Transverse colon (tissue), 4 donors: Measurements from ENCODE around the gene CCL1. TPM values are rescaled to one million over a fixed set of nuclear protein-coding genes. Genes with fewer than 3 reads are reported as not detected.

ENCODE experiments used
- DNase-seq: peaks from one replicate; pipeline ENCODE4 v3.0.0-alpha.2; 2019
- H3K27ac ChIP-seq, 4 donors: fragments of 200-600 bp; sonication (generic); 2 replicates each; pipeline ENCODE4 v1.5.1; 2016 to 2018; ENCODE audit warnings: inconsistent platforms in 4 of 4
- H3K27me3 ChIP-seq: fragments of 200-600 bp; sonication (generic); 2 replicates; pipeline ENCODE4 v1.5.1; 2017; ENCODE audit warnings: inconsistent platforms
- H3K36me3 ChIP-seq, 4 donors: fragments of 200-600 bp; sonication (generic); 2 replicates each; pipeline ENCODE4 v1.5.1; 2017 to 2019; ENCODE audit warnings: inconsistent platforms in 4 of 4
- H3K4me1 ChIP-seq, 4 donors: fragments of 200-600 bp; sonication (generic); 2 replicates each; pipeline ENCODE4 v1.5.1; 2017 to 2020; ENCODE audit warnings: inconsistent platforms in 4 of 4
- H3K4me3 ChIP-seq, 4 donors: fragments of 200-600 bp; sonication (generic); 1 replicate in 1 of 4; 2 replicates in 3 of 4; pipeline versions ENCODE4 v1.5.1 to v1.6.1; 2017 to 2019; ENCODE audit warnings: inconsistent platforms in 4 of 4
- H3K9me3 ChIP-seq, 2 donors: fragments of 200-600 bp; sonication (generic); 2 replicates each; pipeline ENCODE4 v1.5.1; 2017 to 2019; ENCODE audit warnings: inconsistent platforms in 2 of 2
- CTCF ChIP-seq, 5 experiments: fragments of 200-600 bp in 3 of 5; fragments of 450-650 bp in 2 of 5; sonication (generic) in 3 of 5; IDR thresholded peaks; 1 replicate in 2 of 5; 2 replicates in 3 of 5; pipeline ENCODE4 v1.5.1; 2016 to 2017; ENCODE audit warnings: antibody characterized with exemption in 5 of 5, inconsistent platforms in 3 of 5, mild to moderate bottlenecking in 2 of 5, moderate library complexity in 1 of 5
- EP300 ChIP-seq: sonication (generic); formaldehyde crosslinking; IDR thresholded peaks from one replicate; pipeline ENCODE4 v1.6.1; 2017; ENCODE audit warnings: antibody characterized with exemption, low read depth
- POLR2A ChIP-seq: fragments of 450-650 bp; IDR thresholded peaks from one replicate; pipeline ENCODE4 v1.6.1; 2016; ENCODE audit warnings: antibody characterized with exemption, mild to moderate bottlenecking, moderate library complexity
- POLR2AphosphoS5 ChIP-seq, 3 donors: sonication (generic); formaldehyde crosslinking; IDR thresholded peaks; one replicate each; pipeline ENCODE4 v1.6.1; 2016; ENCODE audit warnings: antibody characterized with exemption in 3 of 3
- WGBS, 2 donors: methylation state at CpG; one replicate each; pipeline ENCODE4 v1.1.5; 2018; ENCODE audit warnings: low coverage in 1 of 2; 5-methylcytosine and 5-hydroxymethylcytosine counted together
- in situ Hi-C, 4 donors: fragments of 200-750 bp; cut with MboI; loops; one replicate each; pipeline versions ENCODE4 v1.15.0 to v1.15.1; 2017; ENCODE audit warnings: low sequenced_read_pairs in 3 of 4, low pct_ligation_motif_present in 1 of 4, low pct_unique_long_range_greater_than_20kb in 1 of 4
- intact Hi-C: fragments of 100-400 bp; cut with DNase I; formaldehyde crosslinking; loops from one replicate; pipeline ENCODE4 v1.15.1; 2023; ENCODE audit warnings: low total_unique reads
- total RNA-seq, 4 donors: library from RNA; depleted of rRNA; stranded (reverse); fragments of >200 nt; gene quantifications; one replicate each; pipeline ENCODE4 v1.1.0, GENCODE V29; 2016

Gene CCL1
- total RNA-seq, 4 donors from 2014 or later = not detected

GRCh38 chr17:34400301-34400931 lies 37.4 kb upstream of the CCL1 start:
- H3K4me3 ChIP-seq = no peak overlapping the region
- no peaks in the 10 kb centered on the region for H3K9me3 ChIP-seq
- H3K36me3 ChIP-seq = no peaks in the 10 kb centered on the region
- no peak for TF ChIP-seq CTCF (IDR thresholded peaks at IDR 0.05)
- in situ Hi-C loops = loop anchor here in 3 of 4 donors (25.0 kb wide), 3 partner anchors 237 to 1137 kb away; partner anchors contain the start of genes NLE1 (in 1 of the 3), SLFN12L (in 1 of the 3) and UNC45B (in 1 of the 3)
- no peak overlapping the region for H3K27ac ChIP-seq
- H3K4me1 ChIP-seq = no peaks in the 10 kb centered on the region
- intact Hi-C loops = no loop called here
- H3K27me3 ChIP-seq = no peaks in the 10 kb centered on the region
- DNase-seq = no peak
- WGBS, 2 donors = 66 to 77% methylated on average over 7 to 10 of the region's 10 CpGs

- Histone ChIP-seq H3K9me3 (no peaks in the 10 kb centered on the region), H3K4me3 (no peak overlapping the region), H3K4me1 (no peaks in the 10 kb centered on the region), H3K27me3 (no peaks in the 10 kb centered on the region), H3K27ac (no peak overlapping the region), H3K36me3 (no peaks in the 10 kb centered on the region)
- WGBS, 2 donors = 44 to 56% methylated on average over 1 of the region's 1 CpG
- TF ChIP-seq CTCF (IDR thresholded peaks at IDR 0.05) (no peak), EP300 (no peak)
- DNase-seq = no peak
- in situ Hi-C loops = loop anchor here in 3 of 4 donors (25.0 kb wide), 3 partner anchors 238 to 1138 kb away; partner anchors contain the start of genes NLE1 (in 1 of the 3), SLFN12L (in 1 of the 3) and UNC45B (in 1 of the 3)
- intact Hi-C loops = no loop called here
Observed at GRCh38 chr17:34399725-34400124, 36.7 kb upstream of the CCL1 start.

GRCh38 chr17:34398990-34399389 lies 36.0 kb upstream of the CCL1 start:
- Histone ChIP-seq H3K36me3 (no peaks in the 10 kb centered on the region), H3K4me3 (no peak overlapping the region), H3K27me3 (no peaks in the 10 kb centered on the region), H3K4me1 (no peaks in the 10 kb centered on the region), H3K9me3 (no peaks in the 10 kb centered on the region), H3K27ac (no peak overlapping the region)
- DNase-seq = no peak
- in situ Hi-C loops = no loop called here
- intact Hi-C loops = no loop called here
- TF ChIP-seq POLR2A (no peak), EP300 (no peak), CTCF (IDR thresholded peaks at IDR 0.05) (no peak), POLR2AphosphoS5 (IDR thresholded peaks at IDR 0.05) (no peak)
- 45 to 62% methylated on average over 2 of the region's 2 CpGs for WGBS, 2 donors

- intact Hi-C loops = no loop called here
- Histone ChIP-seq H3K4me1 (no peaks in the 10 kb centered on the region), H3K4me3 (no peak overlapping the region), H3K9me3 (no peaks in the 10 kb centered on the region), H3K27me3 (no peaks in the 10 kb centered on the region), H3K27ac (no peak overlapping the region), H3K36me3 (no peaks in the 10 kb centered on the region)
- DNase-seq = no peak
- TF ChIP-seq POLR2AphosphoS5 (IDR thresholded peaks at IDR 0.05) (no peak), POLR2A (no peak), EP300 (no peak), CTCF (IDR thresholded peaks at IDR 0.05) (no peak)
- in situ Hi-C loops = no loop called here
Observed at GRCh38 chr17:34397265-34397664, 34.2 kb upstream of the CCL1 start.
